Adrenal gland (tissue), 5 donors: ENCODE data around the gene TBC1D22A.

Experiments used
- CTCF ChIP-seq, 6 experiments: fragments of 450-650 bp in 4 of 6; fragments of 200-600 bp in 2 of 6; sonication (generic) in 1 of 6; IDR thresholded peaks; 1 replicate in 5 of 6; 2 replicates in 1 of 6; pipeline versions ENCODE4 v1.5.1 to v1.8.0; 2016 to 2021; ENCODE audit warnings: antibody characterized with exemption in 6 of 6, mild to moderate bottlenecking in 2 of 6, moderate library complexity in 1 of 6
- POLR2A ChIP-seq, 2 donors: fragments of 450-650 bp; IDR thresholded peaks; one replicate each; pipeline ENCODE4 v1.6.1; 2017; ENCODE audit warnings: antibody characterized with exemption in 2 of 2, mild to moderate bottlenecking in 2 of 2, moderate library complexity in 1 of 2
- donor health status: DM: no; HTN: no; CAD: no.

- TF ChIP-seq CTCF (IDR thresholded peaks at IDR 0.05) (no peak), POLR2A (IDR thresholded peaks at IDR 0.05) (no peak)
Measured at GRCh38 chr22:46748908-46749675, 13.4 kb upstream of the TBC1D22A start.
